T-helper 2 cell (primary cell): ENCODE results near the gene ELMO1.
A peak's percentile ranks its signal among the peaks of the same experiment; 100 is the strongest.

Source experiments
- DNase-seq, 5 experiments: peaks; one replicate each; pipeline versions ENCODE4 v3.0.0 to v3.0.0-alpha.2; 2012 to 2022

The ELMO1 gene

GRCh38 chr7:37342176-37342687 lies 106.4 kb downstream of the ELMO1 start:
- peak in 1 of 5 experiments; percentile 35 for DNase-seq

GRCh38 chr7:37341033-37341630 lies 107.5 kb downstream of the ELMO1 start:
- peak in 1 of 5 experiments; percentile 91 for DNase-seq

GRCh38 chr7:37338966-37339365 lies 109.7 kb downstream of the ELMO1 start:
- no peak for DNase-seq

- no peak for DNase-seq
Observed at GRCh38 chr7:37337522-37337921, 111.1 kb downstream of the ELMO1 start.

- DNase-seq, result peak in 2 of 5 experiments; percentile 23 to 90
Observed at GRCh38 chr7:37336259-37336658, 112.4 kb downstream of the ELMO1 start.

- no peak for DNase-seq
Observed at GRCh38 chr7:37333075-37333474, 115.6 kb downstream of the ELMO1 start.

GRCh38 chr7:37332243-37333016 lies 116.2 kb downstream of the ELMO1 start:
- DNase-seq, result no peak

GRCh38 chr7:37330775-37331174 lies 117.9 kb downstream of the ELMO1 start:
- DNase-seq, result no peak

GRCh38 chr7:37329940-37330339 lies 118.7 kb downstream of the ELMO1 start:
- DNase-seq, result no peak

- DNase-seq, result no peak
Observed at GRCh38 chr7:37327288-37327687, 121.4 kb downstream of the ELMO1 start.

- DNase-seq, result no peak
Observed at GRCh38 chr7:37323966-37324365, 124.7 kb downstream of the ELMO1 start.

GRCh38 chr7:37322831-37323230 lies 125.8 kb downstream of the ELMO1 start:
- DNase-seq, result no peak

GRCh38 chr7:37320848-37321468 lies 127.7 kb downstream of the ELMO1 start:
- DNase-seq, result no peak

GRCh38 chr7:37320140-37320847 lies 128.4 kb downstream of the ELMO1 start:
- DNase-seq, result no peak

- DNase-seq, result peak in 1 of 5 experiments; percentile 19
Observed at GRCh38 chr7:37318541-37318940, 130.1 kb downstream of the ELMO1 start.

GRCh38 chr7:37315772-37316715 lies 132.6 kb downstream of the ELMO1 start:
- no peak for DNase-seq

- DNase-seq, result peak in 1 of 5 experiments; percentile 30
Observed at GRCh38 chr7:37312608-37313007, 136.1 kb downstream of the ELMO1 start.

GRCh38 chr7:37311355-37311754 lies 137.3 kb downstream of the ELMO1 start:
- peak in 3 of 5 experiments; percentile 10 to 58 (median 29) for DNase-seq

- peak in 2 of 5 experiments; percentile 11 to 73 for DNase-seq
Observed at GRCh38 chr7:37310327-37311080, 138.2 kb downstream of the ELMO1 start.

GRCh38 chr7:37309493-37309892 lies 139.2 kb downstream of the ELMO1 start:
- no peak for DNase-seq

- no peak for DNase-seq
Observed at GRCh38 chr7:37304921-37305320, 143.7 kb downstream of the ELMO1 start.
